H1 (cell line): Measurements from ENCODE around the gene PRKN. TPM values are rescaled to one million over a fixed set of nuclear protein-coding genes. Genes with fewer than 3 reads are reported as not detected.

ENCODE experiments used
- CTCF ChIA-PET: fragments of 300-600 bp; sonication (Branson Sonifier 250); formaldehyde crosslinking; loops from one replicate; lab custom pipeline; 2021; ENCODE audit not compliant: partially characterized antibody; lab: Charles Lee
- POLR2A ChIA-PET: fragments of 300-600 bp; sonication (Branson Sonifier 250); formaldehyde crosslinking; loops from one replicate; lab custom pipeline; 2021; ENCODE audit warnings: inconsistent platforms; ENCODE audit not compliant: partially characterized antibody; lab: Charles Lee
- DNase-seq, 2 experiments: peaks; one replicate each; pipeline versions ENCODE4 v3.0.0 to v3.0.0-alpha.2; 2010 to 2022; ENCODE audit warnings: low spot score in 2 of 2, low read depth in 1 of 2, mixed read lengths in 1 of 2
- FAIRE-seq: peaks from 2 replicates; lab custom pipeline; 2011; peaks lifted over from hg19 to GRCh38; lab: Jason Lieb, UNC
- H2AFZ ChIP-seq: 2 replicates; pipeline ENCODE4 v1.8.1; 2012; ENCODE audit warnings: low read length, inconsistent platforms
- H2AK5ac ChIP-seq: 2 replicates; pipeline ENCODE4 v1.6.1; 2013; ENCODE audit warnings: low read depth, low read length
- H2BK120ac ChIP-seq: replicated peaks from 2 replicates; pipeline ENCODE3; 2013; ENCODE audit warnings: low read depth, low read length, inconsistent platforms
- H2BK12ac ChIP-seq: 2 replicates; pipeline ENCODE4 v1.6.1; 2013; ENCODE audit warnings: low read depth, low read length
- H2BK15ac ChIP-seq: 2 replicates; pipeline ENCODE4 v1.6.1; 2013; ENCODE audit warnings: low read length
- H2BK20ac ChIP-seq: 2 replicates; pipeline ENCODE4 v1.6.1; 2013; ENCODE audit warnings: low read length
- H2BK5ac ChIP-seq: 2 replicates; pipeline ENCODE4 v1.6.1; 2013; ENCODE audit warnings: low read depth, low read length
- H3K14ac ChIP-seq: 2 replicates; pipeline ENCODE4 v1.6.1; 2013; ENCODE audit warnings: inconsistent platforms; ENCODE audit not compliant: insufficient read length
- H3K18ac ChIP-seq: 2 replicates; pipeline ENCODE4 v1.6.1; 2013; ENCODE audit warnings: low read length; ENCODE audit errors: extremely low read depth
- H3K23ac ChIP-seq: 2 replicates; pipeline ENCODE4 v1.6.1; 2013; ENCODE audit warnings: inconsistent platforms; ENCODE audit not compliant: insufficient read length
- H3K23me2 ChIP-seq: 2 replicates; pipeline ENCODE4 v1.6.1; 2013; ENCODE audit warnings: low read depth, low read length
- H3K27ac ChIP-seq: 2 replicates; pipeline ENCODE4 v1.6.1; 2011; ENCODE audit warnings: low read depth, low read length, inconsistent platforms
- H3K27me3 ChIP-seq, 4 experiments: replicated peaks in 1 of 4; 1 replicate in 1 of 4; 2 replicates in 3 of 4; pipeline versions ENCODE4 v1.6.1 to v1.8.1; 2011 to 2013; ENCODE audit warnings: low read length in 3 of 4, mild to moderate bottlenecking in 3 of 4, inconsistent platforms in 2 of 4, mixed read lengths in 2 of 4, moderate library complexity in 1 of 4; ENCODE audit not compliant: control insufficient read depth in 3 of 4, insufficient read depth in 3 of 4; ENCODE audit errors: extremely low read depth in 1 of 4
- H3K36me3 ChIP-seq, 4 experiments: 2 replicates each; pipeline versions ENCODE4 v1.6.1 to v1.8.1; 2011 to 2013; ENCODE audit warnings: mild to moderate bottlenecking in 4 of 4, low read length in 3 of 4, moderate library complexity in 2 of 4, control low read depth in 1 of 4, inconsistent platforms in 1 of 4; ENCODE audit not compliant: insufficient read depth in 4 of 4, control insufficient read depth in 2 of 4
- H3K4ac ChIP-seq: replicated peaks from 2 replicates; pipeline ENCODE3; 2013; ENCODE audit warnings: low read length, low read depth, mixed read lengths, inconsistent platforms; ENCODE audit not compliant: insufficient read length
- H3K4me1 ChIP-seq, 4 experiments: replicated peaks in 1 of 4; 1 replicate in 1 of 4; 2 replicates in 3 of 4; pipeline versions ENCODE4 v1.6.1 to v1.8.1; 2011 to 2013; ENCODE audit warnings: low read length in 3 of 4, inconsistent platforms in 2 of 4, mixed read lengths in 1 of 4; ENCODE audit not compliant: insufficient read depth in 4 of 4, control insufficient read depth in 3 of 4
- H3K4me2 ChIP-seq, 2 experiments: 2 replicates each; pipeline versions ENCODE4 v1.6.1 to v1.8.1; 2011 to 2013; ENCODE audit warnings: low read depth in 2 of 2, low read length in 2 of 2, control low read depth in 1 of 2, inconsistent platforms in 1 of 2, mild to moderate bottlenecking in 1 of 2; ENCODE audit not compliant: insufficient read depth in 1 of 2
- H3K4me3 ChIP-seq, 4 experiments: fragments of 200-600, 300-600 bp in 1 of 4; sonication (generic), shearing (Covaris generic), sonication (Bioruptor Twin) in 1 of 4; 2 replicates each; pipeline versions ENCODE4 v1.5.1 to v1.8.1; 2011 to 2016; ENCODE audit warnings: low read length in 4 of 4, low read depth in 3 of 4, control low read depth in 2 of 4, inconsistent platforms in 2 of 4, mild to moderate bottlenecking in 2 of 4, mixed read lengths in 1 of 4, moderate library complexity in 1 of 4; ENCODE audit not compliant: insufficient read depth in 2 of 4; ENCODE audit errors: extremely low read depth in 1 of 4
- H3K56ac ChIP-seq: replicated peaks from 2 replicates; pipeline ENCODE3; 2013; ENCODE audit warnings: low read depth, mild to moderate bottlenecking, mixed read lengths, low read length, inconsistent platforms; ENCODE audit not compliant: insufficient read length
- H3K79me1 ChIP-seq: 2 replicates; pipeline ENCODE4 v1.6.1; 2013; ENCODE audit warnings: low read depth, low read length, control low read depth
- H3K79me2 ChIP-seq, 2 experiments: 2 replicates each; pipeline versions ENCODE4 v1.6.1 to v1.8.1; 2012 to 2013; ENCODE audit warnings: low read length in 2 of 2, mild to moderate bottlenecking in 2 of 2, inconsistent platforms in 1 of 2; ENCODE audit not compliant: insufficient read depth in 2 of 2, control insufficient read depth in 1 of 2
- H3K9ac ChIP-seq, 4 experiments: replicated peaks in 1 of 4; 1 replicate in 1 of 4; 2 replicates in 3 of 4; pipeline versions ENCODE4 v1.6.1 to v1.8.1; 2011 to 2013; ENCODE audit warnings: low read depth in 3 of 4, low read length in 3 of 4, control low read depth in 2 of 4, mild to moderate bottlenecking in 2 of 4, moderate library complexity in 2 of 4, inconsistent platforms in 1 of 4; ENCODE audit errors: extremely low read depth in 1 of 4
- H3K9me3 ChIP-seq, 2 experiments: 2 replicates each; pipeline versions ENCODE4 v1.6.1 to v1.8.1; 2012 to 2013; ENCODE audit warnings: mild to moderate bottlenecking in 2 of 2, moderate library complexity in 2 of 2, control low read depth in 1 of 2, inconsistent platforms in 1 of 2, low read depth in 1 of 2, low read length in 1 of 2, mixed read lengths in 1 of 2; ENCODE audit not compliant: insufficient read depth in 2 of 2
- H4K20me1 ChIP-seq, 2 experiments: replicated peaks in 1 of 2; 2 replicates each; pipeline versions ENCODE3 to v1.8.1; 2011 to 2013; ENCODE audit warnings: inconsistent platforms in 2 of 2, low read length in 2 of 2, mild to moderate bottlenecking in 1 of 2; ENCODE audit not compliant: insufficient read depth in 2 of 2, control insufficient read depth in 1 of 2
- H4K5ac ChIP-seq: 2 replicates; pipeline ENCODE4 v1.6.1; 2013; ENCODE audit warnings: low read length, low read depth, mixed read lengths, inconsistent platforms; ENCODE audit not compliant: insufficient read length
- H4K8ac ChIP-seq: 2 replicates; pipeline ENCODE4 v1.8.0; 2013; ENCODE audit warnings: mild to moderate bottlenecking, moderate library complexity, low read length, inconsistent platforms; ENCODE audit not compliant: insufficient read depth; ENCODE audit errors: extremely low read depth
- H4K91ac ChIP-seq: replicated peaks from 2 replicates; pipeline ENCODE3; 2013; ENCODE audit warnings: low read length, mixed read lengths, inconsistent platforms; ENCODE audit not compliant: insufficient read length
- ATF2 ChIP-seq: IDR thresholded peaks from 2 replicates; pipeline ENCODE4 v1.6.1; 2012; ENCODE audit warnings: low read length, inconsistent platforms
- CHD1 ChIP-seq: IDR thresholded peaks from 2 replicates; pipeline ENCODE4 v1.6.1; 2012; ENCODE audit warnings: low read depth, low read length, improper control_type of control experiment
- CHD2 ChIP-seq: IDR thresholded peaks from 2 replicates; pipeline ENCODE4 v1.6.1; 2012; ENCODE audit warnings: low read length, improper control_type of control experiment
- GTF2F1 ChIP-seq: IDR thresholded peaks from 2 replicates; pipeline ENCODE4 v1.6.1; 2012; ENCODE audit warnings: low read depth, low read length, improper control_type of control experiment, borderline replicate concordance
- RNF2 ChIP-seq: fragments of 200-900, 300-1000 bp; sonication (generic); IDR thresholded peaks from 2 replicates; pipeline ENCODE4 v1.7.1; 2016; ENCODE audit warnings: borderline replicate concordance, low read depth, mild to moderate bottlenecking, antibody characterized with exemption, low read length; ENCODE audit not compliant: poor library complexity, severe bottlenecking; ENCODE audit errors: missing control alignments
- RXRA ChIP-seq: IDR thresholded peaks from 2 replicates; pipeline ENCODE4 v1.6.1; 2011; ENCODE audit warnings: low read depth, mild to moderate bottlenecking, low read length, moderate library complexity; ENCODE audit not compliant: insufficient read depth
- SIN3A ChIP-seq, 2 experiments: IDR thresholded peaks in 1 of 2; conservative IDR thresholded peaks in 1 of 2; 2 replicates each; pipeline ENCODE4 v1.6.1; 2011 to 2012; ENCODE audit warnings: low read length in 2 of 2, improper control_type of control experiment in 1 of 2, low read depth in 1 of 2, mild to moderate bottlenecking in 1 of 2
- SIX5 ChIP-seq: IDR thresholded peaks from 2 replicates; pipeline ENCODE4 v1.6.1; 2011; ENCODE audit warnings: mild to moderate bottlenecking, low read depth, low read length
- TBP ChIP-seq: IDR thresholded peaks from 2 replicates; pipeline ENCODE4 v1.6.1; 2011; ENCODE audit warnings: low read depth, low read length, improper control_type of control experiment
- ZNF274 ChIP-seq: IDR thresholded peaks from 2 replicates; pipeline ENCODE4 v1.7.0; 2012; ENCODE audit warnings: low read length, borderline replicate concordance; ENCODE audit errors: extremely low read depth
- WGBS, 2 experiments: shearing (Covaris generic) in 1 of 2; methylation state at CpG; one replicate each; pipeline versions ENCODE4 v1.1.6 to v1.1.7; 2013 to 2015; ENCODE audit warnings: low lambda C conversion rate in 2 of 2, mixed read lengths in 2 of 2, inconsistent platforms in 1 of 2, low coverage in 1 of 2, missing lambda C conversion rate in 1 of 2; ENCODE audit not compliant: insufficient replicate concordance in 2 of 2, insufficient coverage in 1 of 2, insufficient read length in 1 of 2; ENCODE audit errors: extremely low coverage in 1 of 2, missing lambda C conversion rate in 1 of 2; 5-methylcytosine and 5-hydroxymethylcytosine counted together
- polyA plus RNA-seq, 7 experiments: library from polyadenylated mRNA; depleted of rRNA in 3 of 7; stranded (reverse) in 5 of 7; unstranded in 2 of 7; fragments of >200 nt in 5 of 7; fragments of 200-250 nt in 2 of 7; gene quantifications; 1 replicate in 5 of 7; 2 replicates in 1 of 7; 4 replicates in 1 of 7; pipeline versions ENCODE4 v1.2.1 to v1.2.3, GENCODE V29; 2011 to 2013; ENCODE audit warnings: missing spikeins in 2 of 7, mixed read lengths in 2 of 7
- total RNA-seq: library from RNA; stranded (reverse); fragmentation: NEBNext Ultra II Directional; extraction: Animal tissue kit (Norgen Biotek cat#: 25700); gene quantifications from 2 replicates; pipeline ENCODE4 v1.2.1, GENCODE V29; 2021

The PRKN gene
- total and polyA plus RNA-seq, 2 of the 8 experiments (the other 6 are each of a cell fraction or from before 2014, with no cell fraction given) = 0.13 to 0.29 TPM

GRCh38 chr6:162109480-162110050 lies 618.0 kb downstream of the PRKN start:
- no peaks in the 10 kb centered on the region for H3K4me1 ChIP-seq
- CTCF ChIA-PET = interaction anchor here (0.7 to 1.5 kb wide), 4 partner anchors 10 to 164 kb away, joined by 3 to 5 read pairs (median 3); no protein-coding TSS in a partner anchor
- no peaks in the 10 kb centered on the region for H3K36me3 ChIP-seq
- no peak overlapping the region for H3K4me3 ChIP-seq
- no peak overlapping the region for H4K91ac ChIP-seq
- TF ChIP-seq RXRA = no peak
- TF ChIP-seq RNF2 = no peak
- TF ChIP-seq CHD2 = no peak
- no peak for TF ChIP-seq GTF2F1
- no peak for TF ChIP-seq SIX5
- no peak for TF ChIP-seq SIN3A (conservative IDR thresholded peaks at IDR 0.05 in 1 of 2, IDR thresholded peaks at IDR 0.05 in 1 of 2; ENCODE audit: low read depth in 1 of 2, low read length in 2 of 2)
- no peak for TF ChIP-seq TBP
- TF ChIP-seq ZNF274 = no peak
- no peak for TF ChIP-seq CHD1
- no peak for TF ChIP-seq ATF2
- 92% methylated on average over 2 of the region's 2 CpGs; no CpG with 5 or more reads in 1 of the 2 experiments for WGBS, 2 experiments
- H2BK120ac ChIP-seq = no peak overlapping the region
- no peak overlapping the region for H2AK5ac ChIP-seq
- H3K79me1 ChIP-seq = no peaks in the 10 kb centered on the region
- H2BK15ac ChIP-seq = no peak overlapping the region
- H3K23ac ChIP-seq = no peak overlapping the region
- H4K20me1 ChIP-seq = no peaks in the 10 kb centered on the region
- no peak overlapping the region for H4K5ac ChIP-seq
- H3K4me2 ChIP-seq = no peak overlapping the region
- no peak overlapping the region for H3K9ac ChIP-seq
- H3K27ac ChIP-seq = no peak overlapping the region
- H3K4ac ChIP-seq = no peak overlapping the region
- no peaks in the 10 kb centered on the region for H3K79me2 ChIP-seq
- H2BK12ac ChIP-seq = no peak overlapping the region
- no peak overlapping the region for H2BK5ac ChIP-seq
- H2AFZ ChIP-seq = no peak overlapping the region
- H2BK20ac ChIP-seq = no peak overlapping the region
- no peak for DNase-seq
- no peak overlapping the region for H3K56ac ChIP-seq
- H3K18ac ChIP-seq = no peak overlapping the region
- no peak for FAIRE-seq
- H3K23me2 ChIP-seq = no peaks in the 10 kb centered on the region
- no peak overlapping the region for H4K8ac ChIP-seq
- no peak overlapping the region for H3K14ac ChIP-seq
- POLR2A ChIA-PET = no interaction called here
- H3K27me3 ChIP-seq = no peaks in the 10 kb centered on the region
- H3K9me3 ChIP-seq = no peaks in the 10 kb centered on the region
